ENCODE measurements around the gene TFAM.

Gene TFAM

GRCh38 chr10:58433066-58433465 lies 47.9 kb downstream of the TFAM start:
- no peak for DNase-seq (ENCODE audit: low read depth in 1 of 2, low spot score in 1 of 2)

- no peak for DNase-seq (ENCODE audit: low read depth in 1 of 2, low spot score in 1 of 2)
Observed at GRCh38 chr10:58433571-58433970, 48.4 kb downstream of the TFAM start.

GRCh38 chr10:58435297-58435985 lies 50.2 kb downstream of the TFAM start:
- no peak for DNase-seq (ENCODE audit: low read depth in 1 of 2, low spot score in 1 of 2)

- DNase-seq (ENCODE audit: low read depth in 1 of 2, low spot score in 1 of 2): no peak
Observed at GRCh38 chr10:58436071-58436470, 50.9 kb downstream of the TFAM start.

GRCh38 chr10:58438340-58438871 lies 53.2 kb downstream of the TFAM start:
- no peak for DNase-seq (ENCODE audit: low read depth in 1 of 2, low spot score in 1 of 2)

GRCh38 chr10:58438986-58439385 lies 53.8 kb downstream of the TFAM start:
- no peak for DNase-seq (ENCODE audit: low read depth in 1 of 2, low spot score in 1 of 2)

GRCh38 chr10:58439632-58440364 lies 54.6 kb downstream of the TFAM start:
- DNase-seq (ENCODE audit: low read depth in 1 of 2, low spot score in 1 of 2): no peak

GRCh38 chr10:58440484-58440883 lies 55.3 kb downstream of the TFAM start:
- no peak for DNase-seq (ENCODE audit: low read depth in 1 of 2, low spot score in 1 of 2)

GRCh38 chr10:58444321-58444720 lies 59.1 kb downstream of the TFAM start:
- DNase-seq (ENCODE audit: low read depth in 1 of 2, low spot score in 1 of 2): no peak

- no peak for DNase-seq (ENCODE audit: low read depth in 1 of 2, low spot score in 1 of 2)
Observed at GRCh38 chr10:58444876-58445275, 59.7 kb downstream of the TFAM start.

- no peak for DNase-seq (ENCODE audit: low read depth in 1 of 2, low spot score in 1 of 2)
Observed at GRCh38 chr10:58448121-58448935, 63.1 kb downstream of the TFAM start.

All from activated T-helper 1 cell treated with anti-CD3 and anti-CD28 coated beads, Interleukin-2, amount 50 U/mL, for 16 hours (primary cell).